ENCODE results near the gene TMEM163.

The TMEM163 gene

GRCh38 chr2:134452042-134452733, 266.6 kb downstream of the TMEM163 start:
- no peak for DNase-seq

- no peak for DNase-seq
Measured at GRCh38 chr2:134451347-134451630, 267.5 kb downstream of the TMEM163 start.

GRCh38 chr2:134449751-134450513, 268.9 kb downstream of the TMEM163 start:
- DNase-seq, result no peak

GRCh38 chr2:134449157-134449556, 269.6 kb downstream of the TMEM163 start:
- DNase-seq, result no peak

GRCh38 chr2:134448650-134449049, 270.1 kb downstream of the TMEM163 start:
- no peak for DNase-seq

- DNase-seq, result no peak
Measured at GRCh38 chr2:134447669-134448068, 271.1 kb downstream of the TMEM163 start.

GRCh38 chr2:134446383-134447017, 272.3 kb downstream of the TMEM163 start:
- no peak for DNase-seq

- DNase-seq, result no peak
Measured at GRCh38 chr2:134445985-134446382, 272.8 kb downstream of the TMEM163 start.

GRCh38 chr2:134445116-134445515, 273.7 kb downstream of the TMEM163 start:
- no peak for DNase-seq

GRCh38 chr2:134443814-134444480, 274.9 kb downstream of the TMEM163 start:
- DNase-seq, result no peak

- no peak for DNase-seq
Measured at GRCh38 chr2:134441153-134441863, 277.5 kb downstream of the TMEM163 start.

GRCh38 chr2:134440336-134440909, 278.4 kb downstream of the TMEM163 start:
- DNase-seq, result no peak

- DNase-seq, result no peak
Measured at GRCh38 chr2:134438371-134438770, 280.4 kb downstream of the TMEM163 start.

GRCh38 chr2:134436706-134437105, 282.1 kb downstream of the TMEM163 start:
- no peak for DNase-seq

- no peak for DNase-seq
Measured at GRCh38 chr2:134435936-134436335, 282.9 kb downstream of the TMEM163 start.

- DNase-seq, result no peak
Measured at GRCh38 chr2:134435505-134435904, 283.3 kb downstream of the TMEM163 start.

- DNase-seq, result no peak
Measured at GRCh38 chr2:134433979-134434378, 284.8 kb downstream of the TMEM163 start.

GRCh38 chr2:134433469-134433868, 285.3 kb downstream of the TMEM163 start:
- DNase-seq, result no peak

GRCh38 chr2:134432435-134432883, 286.3 kb downstream of the TMEM163 start:
- no peak for DNase-seq

- DNase-seq, result no peak
Measured at GRCh38 chr2:134431838-134432434, 286.9 kb downstream of the TMEM163 start.

GRCh38 chr2:134429886-134430285, 288.9 kb downstream of the TMEM163 start:
- no peak for DNase-seq

- DNase-seq, result no peak
Measured at GRCh38 chr2:134426721-134427120, 292.1 kb downstream of the TMEM163 start.

Data from stimulated activated naive CD4-positive, alpha-beta T cell (primary cell).